Measurements from ENCODE around the gene ANP32A. TPM values are rescaled to one million over a fixed set of nuclear protein-coding genes. Genes with fewer than 3 reads are reported as not detected.

The ANP32A gene
- 36.7 and 80.2 TPM in 2 replicates for total RNA-seq

DNA sequence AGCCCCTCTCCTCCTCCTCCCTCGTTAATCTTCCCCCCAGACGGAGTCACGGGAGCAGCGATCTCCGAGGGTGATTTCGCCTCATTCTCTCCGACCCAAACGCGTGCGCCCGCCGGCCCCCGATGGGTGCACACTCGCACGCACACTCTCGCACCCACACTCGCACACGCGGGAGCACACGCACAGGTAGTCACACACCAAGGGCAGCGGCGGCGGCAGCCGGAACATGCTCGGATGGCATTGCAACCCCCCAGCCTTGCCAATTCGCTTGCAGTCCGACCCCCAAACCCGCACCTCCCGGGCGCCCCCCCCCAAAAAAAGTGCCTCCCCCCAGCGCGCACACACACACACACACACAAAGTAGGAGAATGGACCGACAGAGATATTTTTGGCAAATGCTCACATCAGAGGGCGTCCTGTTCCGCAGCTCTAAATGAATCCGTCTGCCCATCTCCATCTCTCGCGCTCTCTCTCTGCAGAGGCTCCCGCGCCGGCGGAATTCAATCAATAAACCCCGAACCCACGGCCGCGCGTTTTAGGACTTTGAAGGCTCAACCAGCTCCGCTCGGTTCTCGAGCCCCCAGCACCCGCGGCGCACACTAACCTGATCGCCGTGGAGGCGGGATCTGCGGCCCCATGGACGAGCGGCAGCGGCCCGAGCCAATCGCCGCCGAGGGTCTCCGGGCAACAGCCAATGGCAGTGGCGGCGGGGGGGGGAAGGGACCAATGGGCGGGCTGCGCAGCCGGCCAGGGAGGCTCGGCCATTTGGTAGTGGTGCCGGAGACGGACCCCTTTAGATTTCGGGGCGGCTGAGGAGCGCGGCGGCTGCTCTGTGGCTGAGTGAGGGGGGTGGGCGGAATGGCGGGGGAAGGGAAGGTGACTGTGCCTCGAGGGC lies at the start of gene ANP32A:
Gene ANP32A (minus strand): TSS at position 601 of the 895 bp plus-strand sequence. CDS start 144 bp downstream, at position 457.

Other genes with a start within 250 kb of the ANP32A start
- 1.0 and 4.1 TPM in 2 replicates for gene CORO2B, start 241.9 kb downstream of the ANP32A start, total RNA-seq
- 8.0 and 9.2 TPM in 2 replicates for gene SPESP1, start 109.6 kb upstream of the ANP32A start, total RNA-seq
- gene NOX5, start 193.8 kb upstream of the ANP32A start, total RNA-seq: 0.30 and 1.0 TPM in 2 replicates